Natural killer cell (primary cell): ENCODE measurements around the gene NFIA. TPM values are rescaled to one million over a fixed set of nuclear protein-coding genes. Genes with fewer than 3 reads are reported as not detected.

Experiments
- ATAC-seq, 3 donors: fragments of 150-1000 bp in 2 of 3; fragments of 200-7000 bp in 1 of 3; cut with Tn5 transposase; 1 replicate in 1 of 3; 2 replicates in 2 of 3; pipeline ENCODE4 v1.10.0; 2021; ENCODE audit warnings: mild to moderate bottlenecking in 2 of 3, moderate library complexity in 2 of 3
- DNase-seq, 2 donors: peaks; one replicate each; pipeline versions ENCODE4 v3.0.0 to v3.0.0-alpha.2; 2013 to 2021; ENCODE audit warnings: mixed read lengths in 1 of 2
- H3K27ac ChIP-seq: one replicate; pipeline ENCODE4 v1.5.1; 2013; ENCODE audit warnings: mild to moderate bottlenecking, low read length
- H3K27me3 ChIP-seq: one replicate; pipeline ENCODE4 v1.6.1; 2013; ENCODE audit warnings: low read length; ENCODE audit not compliant: control insufficient read depth, insufficient read depth
- H3K36me3 ChIP-seq: one replicate; pipeline ENCODE4 v1.6.1; 2013; ENCODE audit warnings: low read length; ENCODE audit not compliant: control insufficient read depth, insufficient read depth
- H3K4me1 ChIP-seq: one replicate; pipeline ENCODE4 v1.6.1; 2013; ENCODE audit warnings: low read length; ENCODE audit not compliant: control insufficient read depth, insufficient read depth
- H3K4me3 ChIP-seq: one replicate; pipeline ENCODE4 v1.5.1; 2013; ENCODE audit warnings: low read length
- H3K9me3 ChIP-seq: one replicate; pipeline ENCODE4 v1.6.1; 2013; ENCODE audit warnings: low read length; ENCODE audit not compliant: control insufficient read depth, insufficient read depth
- H3K27ac Mint-ChIP-seq, 2 donors: one replicate each; pipeline ENCODE4 v1.8.0; 2022; ENCODE audit warnings: mild to moderate bottlenecking in 2 of 2, mixed read lengths in 2 of 2, moderate library complexity in 1 of 2
- H3K27me3 Mint-ChIP-seq, 2 donors: one replicate each; pipeline ENCODE4 v1.8.0; 2022; ENCODE audit warnings: low read depth in 2 of 2, mixed read lengths in 2 of 2
- H3K36me3 Mint-ChIP-seq: one replicate; pipeline ENCODE4 v1.8.0; 2022; ENCODE audit warnings: mixed read lengths
- H3K4me1 Mint-ChIP-seq, 2 donors: one replicate each; pipeline ENCODE4 v1.8.0; 2022; ENCODE audit warnings: mixed read lengths in 2 of 2
- H3K4me3 Mint-ChIP-seq: one replicate; pipeline ENCODE4 v1.8.0; 2022; ENCODE audit warnings: mild to moderate bottlenecking, moderate library complexity, mixed read lengths
- H3K9me3 Mint-ChIP-seq, 2 donors: one replicate each; pipeline ENCODE4 v1.8.0; 2022; ENCODE audit warnings: mixed read lengths in 2 of 2
- CTCF ChIP-seq: fragments of 200-600 bp; IDR thresholded peaks from one replicate; pipeline ENCODE4 v1.8.0; 2022; ENCODE audit warnings: antibody characterized with exemption
- WGBS: methylation state at CpG from one replicate; pipeline ENCODE4 v1.1.7; 2013; ENCODE audit warnings: missing lambda C conversion rate; ENCODE audit not compliant: insufficient coverage; 5-methylcytosine and 5-hydroxymethylcytosine counted together
- intact Hi-C: fragments of 100-400 bp; cut with micrococcal nuclease; formaldehyde crosslinking; loops from one replicate; pipeline ENCODE4 v1.14.2; 2022
- total RNA-seq, 4 donors: library from RNA; stranded (reverse); fragments of 120-200 nt in 1 of 4; gene quantifications; one replicate each; pipeline versions ENCODE4 v1.2.3 to v1.2.4, GENCODE V29; 2013 to 2022

NFIA gene
- total RNA-seq, 3 donors from 2014 or later (not counting 1 experiment from before 2014, with no cell fraction given) = 3.5 to 6.5 (median 3.6) TPM

- Histone ChIP-seq H3K27me3 (peaks cover 2% of the 10 kb centered on the region), H3K9me3 (no peaks in the 10 kb centered on the region), H3K36me3 (no peaks in the 10 kb centered on the region), H3K4me3 (no peak overlapping the region), H3K27ac (no peak overlapping the region), H3K4me1 (no peaks in the 10 kb centered on the region)
- Mint-ChIP-seq H3K36me3 (peaks cover 10% of the 10 kb centered on the region), H3K4me1 (no peaks in the 10 kb centered on the region), H3K27ac (no peak overlapping the region), H3K4me3 (no peak overlapping the region), H3K27me3 (peaks cover 17 to 42% of the 10 kb centered on the region in 2 donors), H3K9me3 (no peaks in the 10 kb centered on the region)
- ATAC-seq (no peak), DNase-seq (no peak)
- 63% methylated on average over 2 of the region's 2 CpGs for WGBS
- no peak for TF ChIP-seq CTCF
- intact Hi-C loops = no loop called here
These were observed 11.3 kb downstream of the NFIA start for GRCh38 chr1:61093525-61094137.

GRCh38 chr1:61094677-61095469 lies 12.5 kb downstream of the NFIA start:
- H3K27me3 Mint-ChIP-seq = peaks cover 16 to 43% of the 10 kb centered on the region in 2 donors
- intact Hi-C loops = no loop called here
- H3K27ac ChIP-seq = no peak overlapping the region
- H3K4me1 ChIP-seq = no peaks in the 10 kb centered on the region
- H3K4me1 Mint-ChIP-seq = no peaks in the 10 kb centered on the region
- no peaks in the 10 kb centered on the region for H3K9me3 ChIP-seq
- no peak for DNase-seq
- TF ChIP-seq CTCF = no peak
- WGBS = 86% methylated on average over 4 of the region's 4 CpGs
- H3K9me3 Mint-ChIP-seq = no peaks in the 10 kb centered on the region
- H3K27ac Mint-ChIP-seq = no peak overlapping the region
- H3K4me3 Mint-ChIP-seq = no peak overlapping the region
- H3K36me3 ChIP-seq = no peaks in the 10 kb centered on the region
- no peak for ATAC-seq
- H3K36me3 Mint-ChIP-seq = peaks cover 7% of the 10 kb centered on the region
- no peak overlapping the region for H3K4me3 ChIP-seq
- peaks cover 2% of the 10 kb centered on the region for H3K27me3 ChIP-seq

DNA sequence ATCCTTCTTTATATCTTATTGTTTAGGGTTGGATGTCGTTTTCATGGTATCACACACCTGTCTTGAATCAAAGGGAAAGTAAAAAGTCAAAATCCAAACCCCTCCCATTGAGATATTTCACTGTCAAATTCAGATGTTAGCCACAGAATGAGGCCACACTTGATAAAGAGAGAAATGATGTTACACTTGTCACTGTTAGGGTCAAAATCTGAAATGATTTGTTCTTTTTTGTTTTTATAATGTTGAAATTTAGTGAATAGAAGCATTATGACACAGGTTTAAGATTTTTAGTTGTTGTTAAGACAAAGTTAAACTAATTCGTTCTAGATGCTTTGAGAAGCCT lies 13.1 kb downstream of the NFIA start:
- Mint-ChIP-seq H3K27me3 (peaks cover 16 to 47% of the 10 kb centered on the region in 2 donors), H3K4me3 (no peak overlapping the region), H3K36me3 (peaks cover 7% of the 10 kb centered on the region), H3K4me1 (no peaks in the 10 kb centered on the region), H3K27ac (no peak overlapping the region), H3K9me3 (no peaks in the 10 kb centered on the region)
- Histone ChIP-seq H3K27ac (no peak overlapping the region), H3K4me1 (no peaks in the 10 kb centered on the region), H3K36me3 (no peaks in the 10 kb centered on the region), H3K9me3 (no peaks in the 10 kb centered on the region), H3K27me3 (peaks cover 2% of the 10 kb centered on the region), H3K4me3 (no peak overlapping the region)
- TF ChIP-seq CTCF = no peak
- intact Hi-C loops = no loop called here
- no peak for ATAC-seq
- WGBS = no CpG with 5 or more reads among the region's 2 CpGs
- DNase-seq = no peak
